ENCODE results near the gene SOD2. TPM values are rescaled to one million over a fixed set of nuclear protein-coding genes. Genes with fewer than 3 reads are reported as not detected.

SOD2 gene
- total and polyA plus RNA-seq, 2 of the 13 experiments (the other 11 are each of a cell fraction or from before 2014, with no cell fraction given), result 304 to 309 TPM

DNA sequence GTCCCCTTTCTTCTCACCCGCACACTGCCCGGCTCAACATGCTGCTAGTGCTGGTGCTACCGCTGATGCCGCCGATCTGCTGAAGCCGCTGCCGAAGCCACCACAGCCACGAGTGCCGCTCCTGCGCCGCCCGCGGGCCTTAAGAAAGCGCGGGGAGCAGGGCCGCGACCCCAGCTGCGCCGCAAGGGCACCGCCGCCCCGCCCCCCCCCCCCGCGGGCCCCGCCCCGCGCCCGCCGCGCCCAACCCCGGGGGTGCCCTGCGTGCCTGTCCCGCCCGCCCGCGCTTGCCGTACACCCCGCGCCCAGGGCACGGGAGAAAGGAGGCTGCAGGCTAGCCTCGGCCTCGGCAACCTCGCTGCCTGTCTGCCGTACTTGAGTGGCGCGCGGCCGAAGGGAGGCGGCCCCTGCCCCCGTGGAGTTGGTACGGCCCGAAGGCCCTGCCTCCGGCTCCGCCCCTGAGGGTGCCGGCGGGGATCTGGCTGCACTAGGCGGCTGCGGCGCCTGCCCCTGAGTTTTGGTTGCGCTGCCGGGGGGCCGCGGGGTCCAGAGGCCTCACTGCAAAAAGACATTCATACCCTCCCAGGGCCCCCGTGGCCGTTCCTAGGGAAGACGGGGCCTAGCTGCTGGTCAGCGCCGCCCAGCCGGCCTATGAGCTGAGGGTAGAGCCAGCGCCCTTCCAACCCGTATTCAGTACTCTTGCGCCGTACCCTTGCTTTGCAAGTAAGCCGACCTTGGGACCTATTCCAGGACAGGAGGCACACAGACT is at the start of gene SOD2 (continued):
- TF ChIP-seq ZKSCAN8 (CRISPR knock-in tag; IDR thresholded peaks at IDR 0.05; ENCODE audit: borderline replicate concordance) (peak; percentile 86), ZFP36L2 (CRISPR knock-in tag; IDR thresholded peaks at IDR 0.05) (0 out of 2 replicates have a peak, but pooled peaks have one; percentile 86), SP1 (IDR thresholded peaks at IDR 0.05) (no peak), SP1 (CRISPR knock-in tag; IDR thresholded peaks at IDR 0.05) (peak; percentile 84), ZNF883 (CRISPR knock-in tag; IDR thresholded peaks at IDR 0.05; ENCODE audit: not compliant biosample characterization) (peak; percentile 92), KDM6A (CRISPR knock-in tag; IDR thresholded peaks at IDR 0.05; ENCODE audit: low read depth) (peak; percentile 61), KDM4B (CRISPR knock-in tag; IDR thresholded peaks at IDR 0.05) (peak; percentile 94), ZNF737 (CRISPR knock-in tag; IDR thresholded peaks at IDR 0.05; ENCODE audit: borderline replicate concordance) (peak; percentile 84; the same call in 1 of the 2 replicates), ELF4 (CRISPR knock-in tag; IDR thresholded peaks at IDR 0.05; ENCODE audit: borderline replicate concordance) (no peak), ZBTB42 (CRISPR knock-in tag; IDR thresholded peaks at IDR 0.05) (peak; percentile 91; the same call in 1 of the 2 replicates), ZNF556 (CRISPR knock-in tag; IDR thresholded peaks at IDR 0.05; ENCODE audit: borderline replicate concordance) (peak; percentile 87), ELF3 (CRISPR knock-in tag; IDR thresholded peaks at IDR 0.05) (peak; percentile 71), ARHGAP35 (CRISPR knock-in tag; IDR thresholded peaks at IDR 0.05; ENCODE audit: borderline replicate concordance) (peak; percentile 52; the same call in 1 of the 2 replicates), ZMYM2 (CRISPR knock-in tag; IDR thresholded peaks at IDR 0.05) (peak; percentile 46; the same call in 1 of the 2 replicates), ZBTB8A (CRISPR knock-in tag; IDR thresholded peaks at IDR 0.05; ENCODE audit: borderline replicate concordance, low read depth) (0 out of 2 replicates have a peak, but pooled peaks have one; percentile 30), JUN (CRISPR knock-in tag; IDR thresholded peaks at IDR 0.05) (no peak), ZBTB7B (CRISPR knock-in tag; IDR thresholded peaks at IDR 0.05) (peak; percentile 93), TEAD2 (CRISPR knock-in tag; IDR thresholded peaks at IDR 0.05) (no peak)
- TF ChIP-seq, protein P1, sequence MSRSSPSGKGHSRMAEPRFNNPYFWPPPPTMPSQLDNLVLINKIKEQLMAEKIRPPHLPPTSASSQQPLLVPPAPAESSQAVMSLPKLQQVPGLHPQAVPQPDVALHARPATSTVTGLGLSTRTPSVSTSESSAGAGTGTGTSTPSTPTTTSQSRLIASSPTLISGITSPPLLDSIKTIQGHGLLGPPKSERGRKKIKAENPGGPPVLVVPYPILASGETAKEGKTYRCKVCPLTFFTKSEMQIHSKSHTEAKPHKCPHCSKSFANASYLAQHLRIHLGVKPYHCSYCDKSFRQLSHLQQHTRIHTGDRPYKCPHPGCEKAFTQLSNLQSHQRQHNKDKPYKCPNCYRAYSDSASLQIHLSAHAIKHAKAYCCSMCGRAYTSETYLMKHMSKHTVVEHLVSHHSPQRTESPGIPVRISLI (CRISPR knock-in tag; IDR thresholded peaks at IDR 0.05; ENCODE audit: borderline replicate concordance), result peak; percentile 58
- TF ChIP-seq, protein P2, sequence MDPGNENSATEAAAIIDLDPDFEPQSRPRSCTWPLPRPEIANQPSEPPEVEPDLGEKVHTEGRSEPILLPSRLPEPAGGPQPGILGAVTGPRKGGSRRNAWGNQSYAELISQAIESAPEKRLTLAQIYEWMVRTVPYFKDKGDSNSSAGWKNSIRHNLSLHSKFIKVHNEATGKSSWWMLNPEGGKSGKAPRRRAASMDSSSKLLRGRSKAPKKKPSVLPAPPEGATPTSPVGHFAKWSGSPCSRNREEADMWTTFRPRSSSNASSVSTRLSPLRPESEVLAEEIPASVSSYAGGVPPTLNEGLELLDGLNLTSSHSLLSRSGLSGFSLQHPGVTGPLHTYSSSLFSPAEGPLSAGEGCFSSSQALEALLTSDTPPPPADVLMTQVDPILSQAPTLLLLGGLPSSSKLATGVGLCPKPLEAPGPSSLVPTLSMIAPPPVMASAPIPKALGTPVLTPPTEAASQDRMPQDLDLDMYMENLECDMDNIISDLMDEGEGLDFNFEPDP (CRISPR knock-in tag; conservative IDR thresholded peaks at IDR 0.05), result 0 out of 2 replicates have a peak, but pooled peaks have one; percentile 12
- TF ChIP-seq, protein P3, sequence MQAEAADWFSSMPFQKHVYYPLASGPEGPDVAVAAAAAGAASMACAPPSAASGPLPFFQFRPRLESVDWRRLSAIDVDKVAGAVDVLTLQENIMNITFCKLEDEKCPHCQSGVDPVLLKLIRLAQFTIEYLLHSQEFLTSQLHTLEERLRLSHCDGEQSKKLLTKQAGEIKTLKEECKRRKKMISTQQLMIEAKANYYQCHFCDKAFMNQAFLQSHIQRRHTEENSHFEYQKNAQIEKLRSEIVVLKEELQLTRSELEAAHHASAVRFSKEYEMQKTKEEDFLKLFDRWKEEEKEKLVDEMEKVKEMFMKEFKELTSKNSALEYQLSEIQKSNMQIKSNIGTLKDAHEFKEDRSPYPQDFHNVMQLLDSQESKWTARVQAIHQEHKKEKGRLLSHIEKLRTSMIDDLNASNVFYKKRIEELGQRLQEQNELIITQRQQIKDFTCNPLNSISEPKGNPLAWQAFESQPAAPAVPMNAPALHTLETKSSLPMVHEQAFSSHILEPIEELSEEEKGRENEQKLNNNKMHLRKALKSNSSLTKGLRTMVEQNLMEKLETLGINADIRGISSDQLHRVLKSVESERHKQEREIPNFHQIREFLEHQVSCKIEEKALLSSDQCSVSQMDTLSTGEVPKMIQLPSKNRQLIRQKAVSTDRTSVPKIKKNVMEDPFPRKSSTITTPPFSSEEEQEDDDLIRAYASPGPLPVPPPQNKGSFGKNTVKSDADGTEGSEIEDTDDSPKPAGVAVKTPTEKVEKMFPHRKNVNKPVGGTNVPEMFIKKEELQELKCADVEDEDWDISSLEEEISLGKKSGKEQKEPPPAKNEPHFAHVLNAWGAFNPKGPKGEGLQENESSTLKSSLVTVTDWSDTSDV (CRISPR knock-in tag; IDR thresholded peaks at IDR 0.05), result peak; percentile 38; the same call in 1 of the 2 replicates
- TF ChIP-seq, protein P4, sequence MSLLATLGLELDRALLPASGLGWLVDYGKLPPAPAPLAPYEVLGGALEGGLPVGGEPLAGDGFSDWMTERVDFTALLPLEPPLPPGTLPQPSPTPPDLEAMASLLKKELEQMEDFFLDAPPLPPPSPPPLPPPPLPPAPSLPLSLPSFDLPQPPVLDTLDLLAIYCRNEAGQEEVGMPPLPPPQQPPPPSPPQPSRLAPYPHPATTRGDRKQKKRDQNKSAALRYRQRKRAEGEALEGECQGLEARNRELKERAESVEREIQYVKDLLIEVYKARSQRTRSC (CRISPR knock-in tag; IDR thresholded peaks at IDR 0.05; ENCODE audit: low read depth), result no peak; the same call in 1 of the 2 replicates
- TF ChIP-seq, protein P5, sequence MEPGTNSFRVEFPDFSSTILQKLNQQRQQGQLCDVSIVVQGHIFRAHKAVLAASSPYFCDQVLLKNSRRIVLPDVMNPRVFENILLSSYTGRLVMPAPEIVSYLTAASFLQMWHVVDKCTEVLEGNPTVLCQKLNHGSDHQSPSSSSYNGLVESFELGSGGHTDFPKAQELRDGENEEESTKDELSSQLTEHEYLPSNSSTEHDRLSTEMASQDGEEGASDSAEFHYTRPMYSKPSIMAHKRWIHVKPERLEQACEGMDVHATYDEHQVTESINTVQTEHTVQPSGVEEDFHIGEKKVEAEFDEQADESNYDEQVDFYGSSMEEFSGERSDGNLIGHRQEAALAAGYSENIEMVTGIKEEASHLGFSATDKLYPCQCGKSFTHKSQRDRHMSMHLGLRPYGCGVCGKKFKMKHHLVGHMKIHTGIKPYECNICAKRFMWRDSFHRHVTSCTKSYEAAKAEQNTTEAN (CRISPR knock-in tag; conservative IDR thresholded peaks at IDR 0.05), result no peak; the same call in 1 of the 2 replicates
